MCF 10A (cell line): Measurements from ENCODE around the gene TAS2R42. TPM values are rescaled to one million over a fixed set of nuclear protein-coding genes. Genes with fewer than 3 reads are reported as not detected.

Experiments
- BruUV-seq: library from RNA; stranded (reverse); fragments of 400-500 nt; replicated peaks from 2 replicates; lab custom pipeline; 2021; lab: Mats Ljungman, UMichigan
- CTCF ChIA-PET: fragments of 300-600 bp; sonication (Branson Sonifier 250); formaldehyde crosslinking; extraction: SDS; loops from one replicate; lab custom pipeline; 2021; ENCODE audit warnings: antibody characterized with exemption, inconsistent platforms; lab: Yijun Ruan, JAX
- POLR2A ChIA-PET: fragments of 300-600, 350-650 bp; sonication (Branson Sonifier 250); formaldehyde crosslinking; extraction: SDS; loops from one replicate; lab custom pipeline; 2020; ENCODE audit warnings: antibody characterized with exemption, inconsistent platforms; lab: Yijun Ruan, JAX
- DNase-seq: peaks from one replicate; pipeline ENCODE4 v3.0.0-alpha.2; 2018; ENCODE audit not compliant: unreplicated experiment
- H3K27ac Mint-ChIP-seq: one replicate; pipeline ENCODE4 v1.8.0; 2022; ENCODE audit warnings: mild to moderate bottlenecking, low read depth, mixed read lengths; ENCODE audit not compliant: unreplicated experiment
- H3K27me3 Mint-ChIP-seq: one replicate; pipeline ENCODE4 v1.8.0; 2022; ENCODE audit warnings: mixed read lengths; ENCODE audit not compliant: insufficient read depth, unreplicated experiment
- H3K36me3 Mint-ChIP-seq: one replicate; pipeline ENCODE4 v1.8.0; 2022; ENCODE audit warnings: mild to moderate bottlenecking, moderate library complexity, mixed read lengths; ENCODE audit not compliant: insufficient read depth, unreplicated experiment
- H3K4me1 Mint-ChIP-seq: one replicate; pipeline ENCODE4 v1.8.0; 2022; ENCODE audit warnings: mixed read lengths; ENCODE audit not compliant: insufficient read depth, unreplicated experiment
- H3K4me3 Mint-ChIP-seq: one replicate; pipeline ENCODE4 v1.8.0; 2022; ENCODE audit warnings: mild to moderate bottlenecking, moderate library complexity, mixed read lengths; ENCODE audit not compliant: unreplicated experiment
- H3K9me3 Mint-ChIP-seq: one replicate; pipeline ENCODE4 v1.8.0; 2022; ENCODE audit warnings: mixed read lengths; ENCODE audit not compliant: unreplicated experiment
- intact Hi-C: fragments of 100-400 bp; cut with micrococcal nuclease; formaldehyde crosslinking; loops from 2 replicates; pipeline ENCODE4 v1.14.1; 2022
- total RNA-seq: library from RNA; stranded (reverse); gene quantifications from 2 replicates; pipeline ENCODE4 v1.2.3, GENCODE V29; 2022
- TF ChIP-seq, protein P1 (sequence below): fragments of 200-600 bp; IDR thresholded peaks from one replicate; pipeline ENCODE4 v1.8.0; 2022; ENCODE audit warnings: antibody characterized with exemption, mild to moderate bottlenecking; ENCODE audit not compliant: unreplicated experiment

TAS2R42 gene
- total RNA-seq, 1 experiment from 2014 or later = not detected

DNA sequence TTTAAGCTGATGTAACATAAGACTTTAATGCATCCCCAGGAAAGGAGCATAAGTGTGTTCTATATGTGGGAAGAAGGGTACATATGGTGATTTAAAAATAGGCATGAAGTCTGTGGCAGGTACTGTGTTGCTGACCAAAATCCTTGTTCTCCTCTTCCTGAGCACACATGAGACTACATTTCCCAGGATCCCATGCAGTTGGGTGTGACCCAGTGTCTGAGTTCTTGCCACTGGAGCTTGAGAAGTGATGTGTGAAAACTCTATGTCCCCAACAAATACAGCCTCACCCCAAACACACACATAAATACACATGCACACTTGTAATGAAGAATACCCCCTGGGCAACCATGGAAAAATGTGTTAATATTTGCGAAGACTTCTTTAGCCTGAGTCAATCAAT, 24.2 kb downstream of the TAS2R42 start:
- peaks cover 6% of the 10 kb centered on the region for H3K4me1 Mint-ChIP-seq
- TF ChIP-seq, protein P1, sequence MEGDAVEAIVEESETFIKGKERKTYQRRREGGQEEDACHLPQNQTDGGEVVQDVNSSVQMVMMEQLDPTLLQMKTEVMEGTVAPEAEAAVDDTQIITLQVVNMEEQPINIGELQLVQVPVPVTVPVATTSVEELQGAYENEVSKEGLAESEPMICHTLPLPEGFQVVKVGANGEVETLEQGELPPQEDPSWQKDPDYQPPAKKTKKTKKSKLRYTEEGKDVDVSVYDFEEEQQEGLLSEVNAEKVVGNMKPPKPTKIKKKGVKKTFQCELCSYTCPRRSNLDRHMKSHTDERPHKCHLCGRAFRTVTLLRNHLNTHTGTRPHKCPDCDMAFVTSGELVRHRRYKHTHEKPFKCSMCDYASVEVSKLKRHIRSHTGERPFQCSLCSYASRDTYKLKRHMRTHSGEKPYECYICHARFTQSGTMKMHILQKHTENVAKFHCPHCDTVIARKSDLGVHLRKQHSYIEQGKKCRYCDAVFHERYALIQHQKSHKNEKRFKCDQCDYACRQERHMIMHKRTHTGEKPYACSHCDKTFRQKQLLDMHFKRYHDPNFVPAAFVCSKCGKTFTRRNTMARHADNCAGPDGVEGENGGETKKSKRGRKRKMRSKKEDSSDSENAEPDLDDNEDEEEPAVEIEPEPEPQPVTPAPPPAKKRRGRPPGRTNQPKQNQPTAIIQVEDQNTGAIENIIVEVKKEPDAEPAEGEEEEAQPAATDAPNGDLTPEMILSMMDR = no peak
- no peak overlapping the region for H3K4me3 Mint-ChIP-seq
- BruUV-seq = no TSS peak
- CTCF ChIA-PET = interaction anchor here (0.6 to 1.7 kb wide), 3 partner anchors 9 to 37 kb away, joined by 3 to 4 read pairs (median 3); partner anchors contain the start of gene SMIM10L1
- POLR2A ChIA-PET = interaction anchor here (2.8 kb wide), 1 partner anchor 9 kb away, joined by 19 read pairs; the partner anchor contains the start of gene SMIM10L1
- intact Hi-C loops = no loop called here
- DNase-seq = no peak
- no peak overlapping the region for H3K27ac Mint-ChIP-seq
- no peaks in the 10 kb centered on the region for H3K27me3 Mint-ChIP-seq
- H3K36me3 Mint-ChIP-seq = peaks cover 43% of the 10 kb centered on the region
- H3K9me3 Mint-ChIP-seq = no peaks in the 10 kb centered on the region

DNA sequence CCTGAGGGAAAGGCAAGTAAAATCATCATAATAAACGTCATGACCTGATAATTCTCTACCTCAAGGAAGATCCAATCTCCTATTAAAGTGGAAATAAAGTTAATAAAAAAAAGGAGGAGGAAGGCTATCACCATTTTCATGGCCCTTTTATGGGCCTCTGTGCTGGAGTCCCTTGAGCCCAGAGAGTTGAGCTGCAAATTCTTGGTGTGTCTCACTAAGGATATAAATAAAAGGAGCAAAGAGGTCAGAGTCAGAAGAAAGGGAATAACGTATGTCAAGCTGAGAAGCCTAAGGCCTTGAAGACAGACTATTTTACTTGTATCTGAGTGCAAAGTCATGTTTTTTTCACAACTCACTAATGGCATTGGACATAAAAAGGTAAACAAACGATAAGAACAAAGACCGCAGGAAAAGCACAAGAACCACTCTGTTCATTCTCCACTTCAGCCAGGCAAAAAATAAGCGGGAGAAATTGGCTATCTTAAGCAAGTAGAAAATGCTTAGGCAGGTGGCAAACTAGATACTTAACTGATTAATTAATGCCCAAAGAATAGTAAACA, 27.8 kb downstream of the TAS2R42 start:
- no peak overlapping the region for H3K4me3 Mint-ChIP-seq
- peaks cover 28% of the 10 kb centered on the region for H3K36me3 Mint-ChIP-seq
- intact Hi-C loops = no loop called here
- POLR2A ChIA-PET = interaction anchor here (0.6 to 4.5 kb wide), 4 partner anchors 8 to 190 kb away, joined by 3 to 36 read pairs (median 4); partner anchors contain the start of gene SMIM10L1
- H3K27ac Mint-ChIP-seq = no peak overlapping the region
- TF ChIP-seq, protein P1 = no peak
- no TSS peak for BruUV-seq
- no peaks in the 10 kb centered on the region for H3K9me3 Mint-ChIP-seq
- DNase-seq = no peak
- CTCF ChIA-PET = no interaction called here
- no peaks in the 10 kb centered on the region for H3K27me3 Mint-ChIP-seq
- peaks cover 6% of the 10 kb centered on the region for H3K4me1 Mint-ChIP-seq

DNA sequence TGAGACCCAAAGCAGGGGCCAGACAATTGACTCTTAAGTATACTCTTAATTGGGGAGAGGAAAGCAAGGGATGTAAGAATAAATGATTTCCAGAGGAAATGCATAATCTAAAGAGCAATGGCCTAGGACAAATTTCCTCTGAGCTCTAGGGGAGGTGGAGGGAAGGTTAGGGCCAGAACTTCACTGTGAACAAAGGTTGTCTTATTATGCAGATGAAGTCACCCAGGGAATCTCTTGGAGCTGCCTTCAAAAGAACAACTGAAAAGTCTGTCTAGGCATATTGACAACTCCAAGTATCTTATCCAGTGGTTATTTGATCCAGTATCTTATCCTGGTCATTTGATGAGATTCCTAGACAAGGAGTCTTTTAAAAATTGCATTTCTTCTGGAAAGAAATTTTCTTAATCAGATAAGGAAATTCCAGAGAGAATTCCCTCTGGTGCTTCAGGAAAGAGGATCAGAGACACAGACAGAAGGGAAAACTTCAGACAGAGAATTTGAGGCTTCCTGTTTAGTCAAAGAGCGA, 32.3 kb downstream of the TAS2R42 start:
- H3K4me3 Mint-ChIP-seq = no peak overlapping the region
- CTCF ChIA-PET = no interaction called here
- no TSS peak for BruUV-seq
- no peaks in the 10 kb centered on the region for H3K4me1 Mint-ChIP-seq
- intact Hi-C loops = no loop called here
- H3K27ac Mint-ChIP-seq = peak overlapping the region; percentile 12
- H3K36me3 Mint-ChIP-seq = peaks cover 19% of the 10 kb centered on the region
- H3K27me3 Mint-ChIP-seq = no peaks in the 10 kb centered on the region
- no peaks in the 10 kb centered on the region for H3K9me3 Mint-ChIP-seq
- TF ChIP-seq, protein P1 = no peak
- no peak for DNase-seq
- POLR2A ChIA-PET = interaction anchor here (1.4 kb wide), 1 partner anchor 16 kb away, joined by 4 read pairs; the partner anchor contains the start of gene SMIM10L1

DNA sequence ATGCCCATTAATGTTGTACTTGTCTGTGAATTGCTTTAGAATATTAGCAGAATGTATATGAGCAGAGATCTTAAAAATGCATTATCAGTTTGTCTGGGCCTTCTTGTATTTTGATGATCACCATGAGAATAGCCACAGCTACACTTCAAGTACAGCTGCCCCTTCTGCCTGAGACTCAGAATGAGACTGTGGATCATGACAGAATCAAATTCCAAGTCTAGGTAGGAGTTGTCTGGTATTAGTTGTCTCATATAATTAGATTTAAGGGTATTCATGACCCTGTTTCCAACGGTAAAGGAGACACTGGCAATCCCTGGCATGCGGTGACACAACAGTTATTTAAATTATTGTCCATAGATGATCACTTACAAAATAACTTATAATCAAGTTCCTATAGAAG, 34.0 kb downstream of the TAS2R42 start:
- no peaks in the 10 kb centered on the region for H3K27me3 Mint-ChIP-seq
- H3K9me3 Mint-ChIP-seq = no peaks in the 10 kb centered on the region
- no peak overlapping the region for H3K27ac Mint-ChIP-seq
- H3K4me1 Mint-ChIP-seq = no peaks in the 10 kb centered on the region
- DNase-seq = no peak
- TF ChIP-seq, protein P1 = no peak
- H3K4me3 Mint-ChIP-seq = no peak overlapping the region
- H3K36me3 Mint-ChIP-seq = peaks cover 12% of the 10 kb centered on the region
- ChIA-PET CTCF (no interaction called here), POLR2A (interaction anchor here (1.3 kb wide), 1 partner anchor 18 kb away, joined by 5 read pairs; the partner anchor contains the start of gene SMIM10L1)
- intact Hi-C loops = no loop called here
- no TSS peak for BruUV-seq
